GM12864 (cell line): Measurements from ENCODE around the gene EDC4.

ENCODE experiments used
- DNase-seq: peaks from one replicate; pipeline ENCODE4 v3.0.0-alpha.2; 2011; ENCODE audit warnings: low read depth
- H3K4me3 ChIP-seq: 2 replicates; pipeline ENCODE4 v1.5.1; 2011; ENCODE audit warnings: mild to moderate bottlenecking, low read depth, low read length, control low read depth
- TF ChIP-seq, protein P1 (sequence below): IDR thresholded peaks from 2 replicates; pipeline ENCODE4 v1.5.1; 2011; ENCODE audit warnings: low read depth, mild to moderate bottlenecking, moderate library complexity, low read length, control low read depth, inconsistent platforms; ENCODE audit errors: missing control alignments

Gene EDC4

DNA sequence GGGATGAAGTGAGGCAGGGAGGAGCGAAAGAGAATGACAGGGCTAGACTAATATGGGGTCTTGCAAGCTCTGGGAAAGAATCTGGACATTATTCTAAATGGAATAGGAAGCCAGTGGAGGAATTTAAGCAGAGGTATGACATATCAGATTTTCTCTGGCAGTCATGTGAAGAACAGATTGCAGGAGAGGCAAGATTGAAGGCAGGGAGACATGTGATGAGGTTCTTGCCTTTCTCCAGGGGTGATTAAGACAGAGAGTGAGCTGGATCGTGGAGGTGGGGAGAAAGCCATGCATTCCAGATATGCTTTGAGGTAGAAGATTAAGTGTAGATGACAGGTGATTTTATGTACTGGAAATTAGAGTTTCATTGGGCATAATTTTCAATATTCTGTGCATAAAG, 35.0 kb upstream of the EDC4 start:
- DNase-seq = no peak
- TF ChIP-seq, protein P1, sequence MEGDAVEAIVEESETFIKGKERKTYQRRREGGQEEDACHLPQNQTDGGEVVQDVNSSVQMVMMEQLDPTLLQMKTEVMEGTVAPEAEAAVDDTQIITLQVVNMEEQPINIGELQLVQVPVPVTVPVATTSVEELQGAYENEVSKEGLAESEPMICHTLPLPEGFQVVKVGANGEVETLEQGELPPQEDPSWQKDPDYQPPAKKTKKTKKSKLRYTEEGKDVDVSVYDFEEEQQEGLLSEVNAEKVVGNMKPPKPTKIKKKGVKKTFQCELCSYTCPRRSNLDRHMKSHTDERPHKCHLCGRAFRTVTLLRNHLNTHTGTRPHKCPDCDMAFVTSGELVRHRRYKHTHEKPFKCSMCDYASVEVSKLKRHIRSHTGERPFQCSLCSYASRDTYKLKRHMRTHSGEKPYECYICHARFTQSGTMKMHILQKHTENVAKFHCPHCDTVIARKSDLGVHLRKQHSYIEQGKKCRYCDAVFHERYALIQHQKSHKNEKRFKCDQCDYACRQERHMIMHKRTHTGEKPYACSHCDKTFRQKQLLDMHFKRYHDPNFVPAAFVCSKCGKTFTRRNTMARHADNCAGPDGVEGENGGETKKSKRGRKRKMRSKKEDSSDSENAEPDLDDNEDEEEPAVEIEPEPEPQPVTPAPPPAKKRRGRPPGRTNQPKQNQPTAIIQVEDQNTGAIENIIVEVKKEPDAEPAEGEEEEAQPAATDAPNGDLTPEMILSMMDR = no peak
- H3K4me3 ChIP-seq = no peak overlapping the region

DNA sequence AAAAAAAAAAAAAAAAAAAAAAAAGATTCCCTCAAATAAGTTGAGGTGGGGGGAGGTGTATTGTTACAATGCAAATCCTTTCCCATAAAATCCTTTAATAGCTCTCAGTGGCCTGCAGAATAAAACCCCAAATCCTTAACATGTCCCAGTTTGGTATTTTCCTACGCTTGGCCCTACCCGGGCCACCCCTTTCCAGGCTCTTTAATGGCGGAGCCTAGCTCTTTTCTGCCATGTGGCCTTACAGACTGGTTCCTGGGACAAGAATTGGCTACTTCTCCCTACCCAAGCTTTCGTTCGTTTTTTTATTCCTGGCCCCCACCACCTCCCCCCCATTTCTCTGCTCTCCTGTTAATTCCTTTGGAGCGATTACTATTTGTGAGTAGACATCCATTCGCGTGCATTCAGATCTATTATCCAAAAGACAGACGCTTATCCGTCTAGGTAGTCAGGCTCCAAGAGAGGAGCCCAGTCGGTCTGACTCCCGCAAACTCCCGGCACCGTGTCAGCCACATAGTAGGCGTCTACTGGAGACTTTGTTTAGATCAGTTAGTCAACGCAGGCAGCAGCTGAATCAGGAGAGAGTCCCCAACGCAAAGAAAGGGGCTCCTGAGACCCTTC, 31.5 kb upstream of the EDC4 start:
- no peak for DNase-seq
- TF ChIP-seq, protein P1 = no peak
- H3K4me3 ChIP-seq = peak overlapping the region; percentile 81

DNA sequence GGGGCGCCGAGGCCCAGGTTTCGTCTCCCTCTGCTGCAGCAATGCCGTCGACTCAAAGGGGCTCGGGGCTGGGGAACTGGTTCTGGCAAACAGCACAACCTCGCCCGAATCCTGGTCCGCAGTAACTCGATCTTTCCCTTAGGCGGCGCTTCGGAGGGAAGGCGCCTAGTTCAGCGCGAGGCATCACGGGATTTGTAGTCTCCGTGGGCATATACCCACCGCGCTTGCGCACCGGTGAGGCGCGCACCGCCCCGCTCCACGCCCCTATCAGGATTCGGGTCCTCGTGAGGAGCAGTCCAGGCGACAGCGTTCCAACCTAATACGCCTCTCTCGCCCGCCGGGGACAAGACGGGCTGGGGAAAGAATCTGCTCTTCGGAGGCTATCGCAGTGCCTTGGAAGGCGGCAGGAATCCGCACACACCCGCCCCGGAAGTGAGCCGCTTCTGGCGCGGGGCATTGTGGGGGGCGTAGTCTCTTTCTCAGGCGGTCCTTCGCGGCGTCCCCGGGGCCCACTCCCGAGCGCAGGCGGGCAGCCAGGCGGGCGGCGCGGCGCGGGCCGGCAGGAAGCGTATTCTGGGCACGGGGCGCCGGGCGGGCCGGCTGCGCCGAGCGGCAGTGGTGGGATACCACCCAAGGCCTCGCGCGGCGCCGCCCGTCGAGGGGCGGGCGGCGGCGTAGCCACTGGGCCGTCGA, 30.9 kb upstream of the EDC4 start, which contains the start of gene THAP11:
Gene THAP11 (plus strand): TSS at position 505 of the 693 bp plus-strand sequence. CDS start 235 bp downstream, outside the sequence.
- peak within 1 kb of the TSS; percentile 81 for H3K4me3 ChIP-seq
- peak; percentile 86 for DNase-seq
- TF ChIP-seq, protein P1 = peak; percentile 97

DNA sequence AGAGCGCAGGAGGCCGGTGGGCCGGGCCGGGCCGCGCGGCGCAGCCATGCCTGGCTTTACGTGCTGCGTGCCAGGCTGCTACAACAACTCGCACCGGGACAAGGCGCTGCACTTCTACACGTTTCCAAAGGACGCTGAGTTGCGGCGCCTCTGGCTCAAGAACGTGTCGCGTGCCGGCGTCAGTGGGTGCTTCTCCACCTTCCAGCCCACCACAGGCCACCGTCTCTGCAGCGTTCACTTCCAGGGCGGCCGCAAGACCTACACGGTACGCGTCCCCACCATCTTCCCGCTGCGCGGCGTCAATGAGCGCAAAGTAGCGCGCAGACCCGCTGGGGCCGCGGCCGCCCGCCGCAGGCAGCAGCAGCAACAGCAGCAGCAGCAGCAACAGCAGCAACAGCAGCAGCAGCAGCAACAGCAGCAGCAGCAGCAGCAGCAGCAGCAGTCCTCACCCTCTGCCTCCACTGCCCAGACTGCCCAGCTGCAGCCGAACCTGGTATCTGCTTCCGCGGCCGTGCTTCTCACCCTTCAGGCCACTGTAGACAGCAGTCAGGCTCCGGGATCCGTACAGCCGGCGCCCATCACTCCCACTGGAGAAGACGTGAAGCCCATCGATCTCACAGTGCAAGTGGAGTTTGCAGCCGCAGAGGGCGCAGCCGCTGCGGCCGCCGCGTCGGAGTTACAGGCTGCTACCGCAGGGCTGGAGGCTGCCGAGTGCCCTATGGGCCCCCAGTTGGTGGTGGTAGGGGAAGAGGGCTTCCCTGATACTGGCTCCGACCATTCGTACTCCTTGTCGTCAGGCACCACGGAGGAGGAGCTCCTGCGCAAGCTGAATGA, 30.1 kb upstream of the EDC4 start:
- TF ChIP-seq, protein P1 = peak; percentile 50
- H3K4me3 ChIP-seq = peak overlapping the region; percentile 81
- DNase-seq = no peak

DNA sequence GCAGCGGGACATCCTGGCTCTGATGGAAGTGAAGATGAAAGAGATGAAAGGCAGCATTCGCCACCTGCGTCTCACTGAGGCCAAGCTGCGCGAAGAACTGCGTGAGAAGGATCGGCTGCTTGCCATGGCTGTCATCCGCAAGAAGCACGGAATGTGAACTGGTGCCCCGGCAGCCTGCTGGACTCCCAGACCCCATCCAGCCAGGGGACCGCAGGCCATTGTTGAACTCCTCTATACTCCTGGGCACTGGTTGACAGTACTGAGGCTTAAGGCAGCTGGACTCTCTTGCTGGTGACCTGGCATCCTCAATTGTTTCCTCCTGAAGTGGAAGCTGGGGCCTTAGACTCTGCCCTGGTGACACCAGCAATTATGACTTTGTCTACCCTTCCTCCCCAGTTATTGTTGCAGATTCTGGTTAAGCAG, 29.5 kb upstream of the EDC4 start:
- DNase-seq = no peak
- H3K4me3 ChIP-seq = peak overlapping the region; percentile 81
- TF ChIP-seq, protein P1 = no peak

DNA sequence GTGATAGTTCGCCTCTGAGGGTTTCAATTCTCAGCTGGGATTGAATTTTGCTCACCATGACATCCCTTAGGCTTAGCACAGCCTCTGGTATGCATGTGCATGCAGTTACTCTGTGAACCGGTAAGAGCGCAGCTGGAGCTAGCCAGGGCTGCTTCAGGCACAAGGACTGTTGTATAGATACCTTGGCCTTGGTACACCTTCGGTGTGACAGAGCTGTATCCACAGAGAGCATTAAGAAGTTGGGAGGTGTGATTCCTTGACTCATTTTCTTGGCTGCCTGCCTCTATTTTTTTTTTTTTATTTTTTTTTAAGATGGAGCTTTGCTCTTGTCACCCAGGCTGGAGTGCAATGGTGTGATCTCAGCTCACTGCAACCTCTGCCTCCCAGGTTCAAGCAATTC, 28.4 kb upstream of the EDC4 start:
- no peak overlapping the region; the same call in 1 of the 2 replicates for H3K4me3 ChIP-seq
- DNase-seq = no peak
- TF ChIP-seq, protein P1 = no peak
